ENCODE measurements around the gene SH3PXD2A.
A peak's percentile ranks its signal among the peaks of the same experiment; 100 is the strongest.

Gene SH3PXD2A

GRCh38 chr10:103578782-103579382 is 276.5 kb downstream of the SH3PXD2A start:
- Mint-ChIP-seq H3K4me3 (no peak overlapping the region), H3K27ac (no peak overlapping the region), H3K4me1 (peaks cover 3% of the 10 kb centered on the region), H3K36me3 (no peaks in the 10 kb centered on the region), H3K9me3 (no peaks in the 10 kb centered on the region)
- ATAC-seq, result no peak
- DNase-seq (ENCODE audit: low spot score in 2 of 2), result no peak

- Mint-ChIP-seq H3K9me3 (no peaks in the 10 kb centered on the region), H3K4me1 (no peaks in the 10 kb centered on the region), H3K27ac (no peak overlapping the region), H3K4me3 (no peak overlapping the region), H3K36me3 (no peaks in the 10 kb centered on the region)
- no peak for ATAC-seq
- DNase-seq (ENCODE audit: low spot score in 2 of 2), result no peak
Measured at GRCh38 chr10:103576862-103577261, 278.5 kb downstream of the SH3PXD2A start.

- Mint-ChIP-seq H3K27ac (peak overlapping the region; percentile 6), H3K4me1 (no peaks in the 10 kb centered on the region)
Measured at GRCh38 chr10:103576076-103576471, 279.3 kb downstream of the SH3PXD2A start.

GRCh38 chr10:103575416-103576075 is 279.8 kb downstream of the SH3PXD2A start:
- no peaks in the 10 kb centered on the region for H3K36me3 Mint-ChIP-seq
- DNase-seq (ENCODE audit: low spot score in 2 of 2), result no peak
- peak overlapping the region; percentile 6 for H3K27ac Mint-ChIP-seq
- no peak for ATAC-seq
- no peaks in the 10 kb centered on the region for H3K9me3 Mint-ChIP-seq
- no peak overlapping the region for H3K4me3 Mint-ChIP-seq
- H3K4me1 Mint-ChIP-seq, result no peaks in the 10 kb centered on the region

More at GRCh38 chr10:103576076-103576471, 279.3 kb downstream of the SH3PXD2A start:
- Mint-ChIP-seq H3K4me3 (no peak overlapping the region), H3K36me3 (no peaks in the 10 kb centered on the region), H3K9me3 (no peaks in the 10 kb centered on the region)
- ATAC-seq (no peak), DNase-seq (ENCODE audit: low spot score in 2 of 2) (no peak)

GRCh38 chr10:103574097-103575061 is 281.0 kb downstream of the SH3PXD2A start:
- H3K4me3 Mint-ChIP-seq, result no peak overlapping the region
- no peaks in the 10 kb centered on the region for H3K4me1 Mint-ChIP-seq
- ATAC-seq (no peak), DNase-seq (ENCODE audit: low spot score in 2 of 2) (no peak)
- H3K9me3 Mint-ChIP-seq, result no peaks in the 10 kb centered on the region
- no peak overlapping the region for H3K27ac Mint-ChIP-seq
- no peaks in the 10 kb centered on the region for H3K36me3 Mint-ChIP-seq

GRCh38 chr10:103573205-103573487 is 282.2 kb downstream of the SH3PXD2A start:
- ATAC-seq (no peak), DNase-seq (ENCODE audit: low spot score in 2 of 2) (no peak)
- no peak overlapping the region for H3K4me3 Mint-ChIP-seq

GRCh38 chr10:103572347-103573204 is 282.8 kb downstream of the SH3PXD2A start:
- Mint-ChIP-seq H3K4me1 (no peaks in the 10 kb centered on the region), H3K9me3 (no peaks in the 10 kb centered on the region), H3K36me3 (no peaks in the 10 kb centered on the region), H3K27ac (no peak overlapping the region), H3K4me3 (no peak overlapping the region)
- DNase-seq (ENCODE audit: low spot score in 2 of 2) (no peak), ATAC-seq (no peak)

More at GRCh38 chr10:103573205-103573487, 282.2 kb downstream of the SH3PXD2A start:
- Mint-ChIP-seq H3K9me3 (no peaks in the 10 kb centered on the region), H3K27ac (no peak overlapping the region), H3K4me1 (no peaks in the 10 kb centered on the region), H3K36me3 (no peaks in the 10 kb centered on the region)

GRCh38 chr10:103571656-103571975 is 283.8 kb downstream of the SH3PXD2A start:
- ATAC-seq (no peak), DNase-seq (ENCODE audit: low spot score in 2 of 2) (no peak)
- no peak overlapping the region for H3K4me3 Mint-ChIP-seq
- H3K9me3 Mint-ChIP-seq, result no peaks in the 10 kb centered on the region
- no peaks in the 10 kb centered on the region for H3K4me1 Mint-ChIP-seq
- H3K27ac Mint-ChIP-seq, result no peak overlapping the region
- no peaks in the 10 kb centered on the region for H3K36me3 Mint-ChIP-seq

GRCh38 chr10:103570844-103571655 is 284.3 kb downstream of the SH3PXD2A start:
- Mint-ChIP-seq H3K4me1 (no peaks in the 10 kb centered on the region), H3K27ac (no peak overlapping the region), H3K36me3 (no peaks in the 10 kb centered on the region), H3K9me3 (no peaks in the 10 kb centered on the region), H3K4me3 (no peak overlapping the region)
- ATAC-seq, result no peak
- DNase-seq (ENCODE audit: low spot score in 2 of 2), result no peak

GRCh38 chr10:103569896-103570295 is 285.5 kb downstream of the SH3PXD2A start:
- ATAC-seq (no peak), DNase-seq (ENCODE audit: low spot score in 2 of 2) (no peak)
- Mint-ChIP-seq H3K9me3 (no peaks in the 10 kb centered on the region), H3K4me1 (peaks cover 2% of the 10 kb centered on the region), H3K36me3 (peaks cover 2% of the 10 kb centered on the region), H3K27ac (no peak overlapping the region), H3K4me3 (no peak overlapping the region)

- ATAC-seq (no peak), DNase-seq (ENCODE audit: low spot score in 2 of 2) (no peak)
- Mint-ChIP-seq H3K4me3 (no peak overlapping the region), H3K36me3 (peaks cover 6% of the 10 kb centered on the region), H3K9me3 (no peaks in the 10 kb centered on the region), H3K4me1 (peaks cover 6% of the 10 kb centered on the region), H3K27ac (no peak overlapping the region)
Measured at GRCh38 chr10:103568505-103568904, 286.9 kb downstream of the SH3PXD2A start.

GRCh38 chr10:103566536-103566935 is 288.8 kb downstream of the SH3PXD2A start:
- H3K4me3 Mint-ChIP-seq, result no peak overlapping the region
- H3K9me3 Mint-ChIP-seq, result no peaks in the 10 kb centered on the region
- no peak overlapping the region for H3K27ac Mint-ChIP-seq
- DNase-seq (ENCODE audit: low spot score in 2 of 2) (no peak), ATAC-seq (no peak)
- peaks cover 6% of the 10 kb centered on the region for H3K4me1 Mint-ChIP-seq
- peaks cover 6% of the 10 kb centered on the region for H3K36me3 Mint-ChIP-seq

GRCh38 chr10:103564776-103565520 is 290.4 kb downstream of the SH3PXD2A start:
- Mint-ChIP-seq H3K27ac (no peak overlapping the region), H3K36me3 (peaks cover 6% of the 10 kb centered on the region), H3K4me3 (no peak overlapping the region), H3K4me1 (peaks cover 6% of the 10 kb centered on the region), H3K9me3 (no peaks in the 10 kb centered on the region)
- peak; percentile 44 to 78 for DNase-seq (ENCODE audit: low spot score in 2 of 2)
- peak; percentile 61 for ATAC-seq

GRCh38 chr10:103564116-103564501 is 291.3 kb downstream of the SH3PXD2A start:
- Mint-ChIP-seq H3K27ac (no peak overlapping the region), H3K36me3 (peaks cover 6% of the 10 kb centered on the region), H3K4me3 (no peak overlapping the region), H3K9me3 (no peaks in the 10 kb centered on the region), H3K4me1 (peaks cover 6% of the 10 kb centered on the region)
- DNase-seq (ENCODE audit: low spot score in 2 of 2) (no peak), ATAC-seq (no peak)
